Ureter (tissue), 1 donor: Measurements from ENCODE around the gene GLI1. TPM values are rescaled to one million over a fixed set of nuclear protein-coding genes. Genes with fewer than 3 reads are reported as not detected.

Experiments
- DNase-seq: peaks from one replicate; pipeline ENCODE4 v3.0.0-alpha.2; 2020; ENCODE audit warnings: low spot score
- total RNA-seq: library from RNA; stranded (reverse); gene quantifications from one replicate; pipeline ENCODE4 v1.2.4, GENCODE V29; 2023
- donor health status: DM: yes; HTN: yes; CAD: no.

GLI1 gene
- total RNA-seq, 1 donor from 2014 or later, result 4.2 TPM

DNA sequence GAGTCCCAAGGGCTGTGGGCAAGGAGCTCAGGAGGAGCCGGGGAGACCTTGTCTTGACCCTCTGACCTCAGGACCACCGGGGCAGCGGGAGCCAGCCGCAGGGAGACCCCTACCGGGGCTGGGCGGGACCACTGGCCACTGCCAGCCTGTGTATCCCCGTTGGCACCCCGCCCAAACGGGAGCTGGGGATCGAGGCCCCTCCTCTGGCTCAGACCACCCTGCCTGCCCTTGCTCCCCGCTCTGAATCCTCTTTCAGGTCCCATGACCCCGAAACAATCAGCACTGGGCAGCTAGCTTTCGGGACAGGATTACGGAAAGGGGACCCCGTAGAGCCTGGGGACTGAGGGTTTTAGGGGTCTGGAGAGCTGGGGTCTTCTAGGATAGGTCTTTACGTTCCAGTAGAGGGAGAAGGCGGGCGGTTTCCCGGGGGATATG is 1.3 kb downstream of the GLI1 start:
- DNase-seq, result no peak

DNA sequence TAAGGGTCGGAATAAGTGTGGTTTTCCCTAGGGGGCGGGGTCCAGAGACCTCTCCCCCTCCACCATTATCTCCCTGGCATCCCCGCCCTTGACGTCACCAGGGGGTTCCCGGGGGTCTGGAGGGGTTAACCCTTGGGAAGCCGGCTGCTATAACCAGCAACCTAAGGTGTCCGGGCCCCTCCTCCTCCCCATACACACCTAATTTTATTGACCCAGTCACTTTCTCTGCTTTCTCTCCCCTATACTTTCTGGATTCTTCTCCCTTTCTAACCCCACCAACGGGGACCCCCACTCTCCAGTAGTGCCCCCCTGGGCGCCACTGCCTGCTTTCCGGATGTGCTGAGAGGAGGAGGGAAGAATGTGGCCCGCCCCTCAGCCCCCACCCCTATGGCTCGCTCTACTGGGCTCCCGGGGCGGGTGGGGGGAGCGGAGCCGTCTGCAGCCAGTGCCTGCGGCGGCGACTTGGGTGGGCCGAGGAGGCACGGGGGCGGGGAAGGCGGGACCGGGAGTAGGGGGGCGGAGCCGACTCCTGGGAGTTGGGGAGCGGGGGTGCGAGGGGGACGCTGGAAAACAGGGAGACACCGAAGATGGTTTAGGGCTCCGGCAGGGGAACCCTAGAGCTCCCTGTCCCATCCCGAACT is 1.8 kb downstream of the GLI1 start:
- DNase-seq, result peak; percentile 73

DNA sequence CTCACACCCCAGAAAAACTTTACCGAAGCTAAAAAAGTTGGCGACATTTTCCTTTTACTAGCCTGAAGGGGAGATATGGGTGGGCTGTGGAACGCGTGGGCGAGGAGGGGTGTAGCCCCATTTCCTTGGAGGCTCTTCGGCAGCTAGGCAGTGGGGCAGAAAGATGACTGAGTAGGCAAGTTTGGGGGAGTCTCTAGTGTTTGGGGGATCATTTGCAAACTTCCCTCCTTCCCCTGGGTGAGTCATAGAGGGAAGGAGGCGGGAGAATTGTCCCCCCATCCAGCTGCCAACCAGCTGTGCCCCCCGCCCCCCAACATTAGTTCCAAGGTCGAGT is 2.3 kb downstream of the GLI1 start:
- no peak for DNase-seq

- peak; percentile 90 for DNase-seq
Observed at GRCh38 chr12:57462251-57462911, 2.8 kb downstream of the GLI1 start.

- no peak for DNase-seq
Observed at GRCh38 chr12:57462912-57463253, 3.3 kb downstream of the GLI1 start.

DNA sequence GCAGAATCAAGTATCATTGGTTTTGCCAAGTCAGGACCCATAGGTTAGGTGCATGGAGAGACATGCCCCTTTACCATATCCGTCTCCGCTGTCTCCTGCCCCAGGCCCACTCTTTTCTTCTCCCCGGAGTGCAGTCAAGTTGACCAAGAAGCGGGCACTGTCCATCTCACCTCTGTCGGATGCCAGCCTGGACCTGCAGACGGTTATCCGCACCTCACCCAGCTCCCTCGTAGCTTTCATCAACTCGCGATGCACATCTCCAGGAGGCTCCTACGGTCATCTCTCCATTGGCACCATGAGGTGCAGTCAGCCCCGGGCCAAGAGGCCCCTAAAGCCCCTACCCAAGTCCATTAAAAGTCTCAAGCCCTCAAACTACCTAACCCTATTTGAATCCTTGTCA is 5.0 kb downstream of the GLI1 start:
- no peak for DNase-seq

- no peak for DNase-seq
Observed at GRCh38 chr12:57465030-57465746, 5.6 kb downstream of the GLI1 start.

- no peak for DNase-seq
Observed at GRCh38 chr12:57465747-57466505, 6.3 kb downstream of the GLI1 start.

- DNase-seq, result no peak
Observed at GRCh38 chr12:57467212-57467874, 7.8 kb downstream of the GLI1 start.

DNA sequence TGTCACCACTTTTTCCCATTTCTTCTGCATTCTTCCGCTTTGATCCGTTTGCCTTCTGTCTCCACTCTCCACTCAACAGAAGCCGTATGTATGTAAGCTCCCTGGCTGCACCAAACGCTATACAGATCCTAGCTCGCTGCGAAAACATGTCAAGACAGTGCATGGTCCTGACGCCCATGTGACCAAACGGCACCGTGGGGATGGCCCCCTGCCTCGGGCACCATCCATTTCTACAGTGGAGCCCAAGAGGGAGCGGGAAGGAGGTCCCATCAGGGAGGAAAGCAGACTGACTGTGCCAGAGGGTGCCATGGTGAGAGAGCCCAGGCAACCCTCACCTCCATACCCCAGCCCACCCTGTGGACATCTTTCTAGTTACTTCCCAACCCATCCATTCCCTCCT is 8.3 kb downstream of the GLI1 start:
- no peak for DNase-seq

DNA sequence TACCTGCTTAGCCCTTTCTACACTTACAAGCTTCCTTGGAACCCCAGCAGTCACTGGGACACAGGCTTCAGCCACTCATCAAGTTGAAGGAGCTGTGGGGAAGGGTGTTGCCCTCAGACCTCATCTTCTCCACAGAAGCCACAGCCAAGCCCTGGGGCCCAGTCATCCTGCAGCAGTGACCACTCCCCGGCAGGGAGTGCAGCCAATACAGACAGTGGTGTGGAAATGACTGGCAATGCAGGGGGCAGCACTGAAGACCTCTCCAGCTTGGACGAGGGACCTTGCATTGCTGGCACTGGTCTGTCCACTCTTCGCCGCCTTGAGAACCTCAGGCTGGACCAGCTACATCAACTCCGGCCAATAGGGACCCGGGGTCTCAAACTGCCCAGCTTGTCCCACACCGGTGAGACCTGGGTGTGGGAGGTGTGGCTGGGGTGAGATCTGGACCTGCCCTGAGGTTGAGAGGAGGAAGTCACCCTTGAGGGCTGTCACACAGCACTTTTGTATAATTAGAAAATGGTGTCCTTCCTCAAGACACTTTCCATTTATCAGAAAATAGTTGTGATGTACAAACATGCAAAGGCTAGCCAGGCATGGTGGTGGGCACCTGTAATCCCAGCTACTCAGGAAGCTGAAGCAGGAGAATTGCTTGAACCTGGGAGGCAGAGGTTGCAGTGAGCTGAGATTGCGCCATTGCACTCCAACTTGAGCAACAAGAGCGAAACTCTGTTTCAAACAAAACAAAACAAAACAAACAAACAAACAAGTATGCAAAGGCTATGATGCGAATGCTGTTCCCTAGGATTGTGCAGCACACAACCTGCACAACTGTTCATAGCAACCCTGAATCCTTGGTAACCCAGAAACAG is 9.9 kb downstream of the GLI1 start:
- DNase-seq, result no peak

DNA sequence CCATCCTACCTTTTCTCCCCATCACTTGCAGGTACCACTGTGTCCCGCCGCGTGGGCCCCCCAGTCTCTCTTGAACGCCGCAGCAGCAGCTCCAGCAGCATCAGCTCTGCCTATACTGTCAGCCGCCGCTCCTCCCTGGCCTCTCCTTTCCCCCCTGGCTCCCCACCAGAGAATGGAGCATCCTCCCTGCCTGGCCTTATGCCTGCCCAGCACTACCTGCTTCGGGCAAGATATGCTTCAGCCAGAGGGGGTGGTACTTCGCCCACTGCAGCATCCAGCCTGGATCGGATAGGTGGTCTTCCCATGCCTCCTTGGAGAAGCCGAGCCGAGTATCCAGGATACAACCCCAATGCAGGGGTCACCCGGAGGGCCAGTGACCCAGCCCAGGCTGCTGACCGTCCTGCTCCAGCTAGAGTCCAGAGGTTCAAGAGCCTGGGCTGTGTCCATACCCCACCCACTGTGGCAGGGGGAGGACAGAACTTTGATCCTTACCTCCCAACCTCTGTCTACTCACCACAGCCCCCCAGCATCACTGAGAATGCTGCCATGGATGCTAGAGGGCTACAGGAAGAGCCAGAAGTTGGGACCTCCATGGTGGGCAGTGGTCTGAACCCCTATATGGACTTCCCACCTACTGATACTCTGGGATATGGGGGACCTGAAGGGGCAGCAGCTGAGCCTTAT is 10.8 kb downstream of the GLI1 start:
- DNase-seq, result no peak

DNA sequence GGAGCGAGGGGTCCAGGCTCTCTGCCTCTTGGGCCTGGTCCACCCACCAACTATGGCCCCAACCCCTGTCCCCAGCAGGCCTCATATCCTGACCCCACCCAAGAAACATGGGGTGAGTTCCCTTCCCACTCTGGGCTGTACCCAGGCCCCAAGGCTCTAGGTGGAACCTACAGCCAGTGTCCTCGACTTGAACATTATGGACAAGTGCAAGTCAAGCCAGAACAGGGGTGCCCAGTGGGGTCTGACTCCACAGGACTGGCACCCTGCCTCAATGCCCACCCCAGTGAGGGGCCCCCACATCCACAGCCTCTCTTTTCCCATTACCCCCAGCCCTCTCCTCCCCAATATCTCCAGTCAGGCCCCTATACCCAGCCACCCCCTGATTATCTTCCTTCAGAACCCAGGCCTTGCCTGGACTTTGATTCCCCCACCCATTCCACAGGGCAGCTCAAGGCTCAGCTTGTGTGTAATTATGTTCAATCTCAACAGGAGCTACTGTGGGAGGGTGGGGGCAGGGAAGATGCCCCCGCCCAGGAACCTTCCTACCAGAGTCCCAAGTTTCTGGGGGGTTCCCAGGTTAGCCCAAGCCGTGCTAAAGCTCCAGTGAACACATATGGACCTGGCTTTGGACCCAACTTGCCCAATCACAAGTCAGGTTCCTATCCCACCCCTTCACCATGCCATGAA is 11.5 kb downstream of the GLI1 start:
- DNase-seq, result no peak

DNA sequence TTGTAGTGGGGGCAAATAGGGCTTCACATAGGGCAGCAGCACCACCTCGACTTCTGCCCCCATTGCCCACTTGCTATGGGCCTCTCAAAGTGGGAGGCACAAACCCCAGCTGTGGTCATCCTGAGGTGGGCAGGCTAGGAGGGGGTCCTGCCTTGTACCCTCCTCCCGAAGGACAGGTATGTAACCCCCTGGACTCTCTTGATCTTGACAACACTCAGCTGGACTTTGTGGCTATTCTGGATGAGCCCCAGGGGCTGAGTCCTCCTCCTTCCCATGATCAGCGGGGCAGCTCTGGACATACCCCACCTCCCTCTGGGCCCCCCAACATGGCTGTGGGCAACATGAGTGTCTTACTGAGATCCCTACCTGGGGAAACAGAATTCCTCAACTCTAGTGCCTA is 12.1 kb downstream of the GLI1 start:
- no peak for DNase-seq

GRCh38 chr12:57472391-57472790 is 12.8 kb downstream of the GLI1 start:
- no peak for DNase-seq

GRCh38 chr12:57473392-57473791 is 13.8 kb downstream of the GLI1 start:
- no peak for DNase-seq

- DNase-seq, result no peak
Observed at GRCh38 chr12:57473886-57474285, 14.3 kb downstream of the GLI1 start.

DNA sequence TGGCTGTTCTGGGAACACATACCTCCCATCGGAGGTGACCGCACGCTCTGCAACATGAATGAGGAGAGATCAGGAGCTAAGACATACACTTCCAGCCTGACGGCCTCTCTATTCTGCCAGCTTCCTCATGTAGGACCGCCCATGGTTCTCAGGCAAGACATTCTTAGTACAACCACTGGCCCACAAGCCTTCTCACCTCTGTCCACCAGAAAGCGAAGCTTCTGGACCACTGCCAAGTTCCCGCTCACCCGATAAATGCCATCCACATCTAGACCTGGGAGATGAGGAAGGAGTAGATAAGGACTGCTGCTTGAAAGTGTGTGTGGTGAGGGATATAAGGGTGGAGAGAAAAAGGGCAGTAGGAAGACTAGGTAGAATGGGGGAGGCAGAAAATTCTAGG is 14.8 kb downstream of the GLI1 start:
- DNase-seq, result no peak

- no peak for DNase-seq
Observed at GRCh38 chr12:57474862-57475261, 15.3 kb downstream of the GLI1 start.
